ENCODE results near the gene APC.

DNA sequence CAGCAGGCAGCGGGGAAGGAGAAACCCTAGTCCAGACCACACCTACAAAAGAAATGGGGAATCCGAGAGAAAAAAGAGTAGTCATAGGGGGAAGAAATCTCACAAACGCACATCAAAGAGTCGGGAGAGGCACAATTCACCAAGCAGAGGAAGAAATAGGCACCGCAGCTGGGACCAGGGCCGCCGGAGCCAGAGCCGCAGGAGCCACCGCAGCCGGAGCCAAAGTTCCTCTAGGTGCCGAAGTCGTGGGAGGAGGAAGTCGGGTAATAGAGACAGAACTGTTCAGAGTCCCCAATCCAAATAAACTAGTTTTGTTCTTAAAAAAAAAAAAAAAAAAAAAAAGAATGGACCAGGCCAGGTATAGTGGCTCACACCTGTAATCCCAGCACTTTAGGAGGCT is 155.1 kb downstream of the APC start:
- no peak for TF ChIP-seq POLR2A (IDR thresholded peaks at IDR 0.05; ENCODE audit: borderline replicate concordance, extremely low read depth, insufficient read depth, insufficient read length)
- TF ChIP-seq, protein P1, sequence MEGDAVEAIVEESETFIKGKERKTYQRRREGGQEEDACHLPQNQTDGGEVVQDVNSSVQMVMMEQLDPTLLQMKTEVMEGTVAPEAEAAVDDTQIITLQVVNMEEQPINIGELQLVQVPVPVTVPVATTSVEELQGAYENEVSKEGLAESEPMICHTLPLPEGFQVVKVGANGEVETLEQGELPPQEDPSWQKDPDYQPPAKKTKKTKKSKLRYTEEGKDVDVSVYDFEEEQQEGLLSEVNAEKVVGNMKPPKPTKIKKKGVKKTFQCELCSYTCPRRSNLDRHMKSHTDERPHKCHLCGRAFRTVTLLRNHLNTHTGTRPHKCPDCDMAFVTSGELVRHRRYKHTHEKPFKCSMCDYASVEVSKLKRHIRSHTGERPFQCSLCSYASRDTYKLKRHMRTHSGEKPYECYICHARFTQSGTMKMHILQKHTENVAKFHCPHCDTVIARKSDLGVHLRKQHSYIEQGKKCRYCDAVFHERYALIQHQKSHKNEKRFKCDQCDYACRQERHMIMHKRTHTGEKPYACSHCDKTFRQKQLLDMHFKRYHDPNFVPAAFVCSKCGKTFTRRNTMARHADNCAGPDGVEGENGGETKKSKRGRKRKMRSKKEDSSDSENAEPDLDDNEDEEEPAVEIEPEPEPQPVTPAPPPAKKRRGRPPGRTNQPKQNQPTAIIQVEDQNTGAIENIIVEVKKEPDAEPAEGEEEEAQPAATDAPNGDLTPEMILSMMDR (IDR thresholded peaks at IDR 0.05 in 2 of 3, conservative IDR thresholded peaks at IDR 0.05 in 1 of 3; ENCODE audit: borderline replicate concordance in 1 of 3, insufficient read depth in 1 of 3, low read depth in 2 of 3, low read length in 2 of 3), result no peak
- no peak for TF ChIP-seq ZNF274 (IDR thresholded peaks at IDR 0.05; ENCODE audit: low read depth, low read length)
- TF ChIP-seq CEBPB (IDR thresholded peaks at IDR 0.05; ENCODE audit: low read depth), result no peak
- no peak for TF ChIP-seq POLR2AphosphoS5 (IDR thresholded peaks at IDR 0.05; ENCODE audit: low read depth, low read length)
- TF ChIP-seq EGR1 (IDR thresholded peaks at IDR 0.05; ENCODE audit: low read depth), result no peak
- no peak for TF ChIP-seq EZH2phosphoT487 (IDR thresholded peaks at IDR 0.05; ENCODE audit: borderline replicate concordance)
- no peak for TF ChIP-seq MAX (IDR thresholded peaks at IDR 0.05)
- TF ChIP-seq, protein P2, sequence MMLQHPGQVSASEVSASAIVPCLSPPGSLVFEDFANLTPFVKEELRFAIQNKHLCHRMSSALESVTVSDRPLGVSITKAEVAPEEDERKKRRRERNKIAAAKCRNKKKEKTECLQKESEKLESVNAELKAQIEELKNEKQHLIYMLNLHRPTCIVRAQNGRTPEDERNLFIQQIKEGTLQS (IDR thresholded peaks at IDR 0.05), result no peak
- TF ChIP-seq RAD21 (IDR thresholded peaks at IDR 0.05; ENCODE audit: low read depth), result no peak
- no peak for TF ChIP-seq SIN3A (IDR thresholded peaks at IDR 0.05; ENCODE audit: low read depth)
- TF ChIP-seq REST (IDR thresholded peaks at IDR 0.05; ENCODE audit: low read depth), result no peak
